NOMO-1 treated with DMSO at 0.1 percent for 48 hours (cell line): ENCODE measurements around the gene ITGB5.

Source experiments
- DNase-seq: peaks from one replicate; lab custom pipeline; 2025; ENCODE audit not compliant: unreplicated experiment; lab: John Stamatoyannopoulos, UW

Gene ITGB5

DNA sequence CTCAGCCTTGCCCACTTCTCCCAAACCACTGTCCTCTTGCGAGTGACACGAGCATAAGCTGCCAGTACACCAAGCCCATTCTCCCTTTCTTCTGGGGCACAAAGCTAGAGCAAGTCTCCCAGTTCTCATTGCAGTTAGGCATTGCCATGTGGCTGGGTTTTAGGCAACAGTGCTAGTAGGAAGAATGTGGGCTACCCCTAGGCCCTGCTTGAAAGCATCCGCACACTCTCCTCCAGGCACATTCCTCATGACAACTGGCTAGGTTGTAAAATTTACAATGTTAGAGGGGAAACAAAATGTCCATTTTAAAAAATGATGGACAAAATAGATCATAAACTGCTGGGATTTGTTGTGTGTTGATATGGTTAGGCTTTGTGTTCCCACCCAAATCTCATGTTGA is 19.7 kb downstream of the ITGB5 start:
- DNase-seq: no peak

DNA sequence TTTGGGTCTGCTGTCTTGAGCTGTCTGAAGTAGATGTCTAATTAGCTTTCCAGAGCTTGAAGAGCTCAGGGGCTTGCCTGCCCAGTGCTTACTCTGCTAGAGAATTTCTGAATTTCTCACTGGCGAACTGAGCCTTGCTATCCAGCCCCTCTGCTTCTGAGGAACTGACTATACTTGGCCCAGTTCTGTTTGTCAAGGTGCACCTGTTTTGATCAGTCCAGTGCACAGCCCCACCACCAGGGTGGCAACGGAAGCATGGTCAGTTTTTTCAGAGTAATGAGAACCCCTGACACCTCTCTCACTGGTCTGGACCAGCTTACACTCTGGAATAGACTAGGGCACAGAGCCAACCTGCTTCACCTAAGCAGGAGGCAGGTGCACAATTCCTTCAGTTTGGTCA is 25.2 kb downstream of the ITGB5 start:
- no peak for DNase-seq

DNA sequence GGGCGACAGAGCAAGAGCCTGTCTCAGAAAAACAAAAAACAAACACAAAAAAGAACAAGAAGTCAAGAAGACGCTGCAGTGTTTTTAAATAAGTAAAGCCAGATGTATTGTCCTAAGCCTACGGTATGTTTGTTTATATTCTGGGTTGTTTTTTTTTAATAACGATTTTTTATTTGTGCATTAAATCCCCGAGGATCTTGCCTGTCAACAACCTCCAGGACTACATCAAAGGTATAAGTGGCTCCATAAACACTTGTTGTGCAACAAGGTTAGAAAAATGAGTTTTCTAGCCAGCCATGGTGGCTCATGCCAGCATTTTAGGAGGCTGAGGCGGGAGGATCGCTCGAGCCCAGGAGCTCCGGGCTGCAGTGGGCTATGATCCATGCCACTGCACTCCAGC is 26.1 kb downstream of the ITGB5 start:
- DNase-seq: no peak

DNA sequence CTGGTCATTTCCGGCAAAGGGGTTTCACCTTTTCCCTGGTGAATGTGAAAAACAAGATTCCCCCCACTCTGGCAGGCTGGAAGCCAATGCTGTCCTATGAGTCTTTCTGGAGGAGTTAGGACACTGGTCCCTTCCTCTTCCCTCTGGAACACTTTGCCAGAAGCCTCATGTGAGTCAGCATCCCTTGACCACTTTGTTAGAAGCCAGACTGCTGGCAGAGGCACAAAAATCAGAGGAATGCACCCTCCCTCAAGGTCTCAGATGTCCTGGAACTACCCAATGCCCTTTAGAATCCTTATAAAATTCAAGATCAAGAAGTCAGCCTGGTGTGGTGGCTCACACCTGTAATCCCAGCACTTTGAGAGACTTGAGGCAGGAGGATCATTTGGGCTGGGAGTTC is 26.6 kb downstream of the ITGB5 start:
- no peak for DNase-seq

DNA sequence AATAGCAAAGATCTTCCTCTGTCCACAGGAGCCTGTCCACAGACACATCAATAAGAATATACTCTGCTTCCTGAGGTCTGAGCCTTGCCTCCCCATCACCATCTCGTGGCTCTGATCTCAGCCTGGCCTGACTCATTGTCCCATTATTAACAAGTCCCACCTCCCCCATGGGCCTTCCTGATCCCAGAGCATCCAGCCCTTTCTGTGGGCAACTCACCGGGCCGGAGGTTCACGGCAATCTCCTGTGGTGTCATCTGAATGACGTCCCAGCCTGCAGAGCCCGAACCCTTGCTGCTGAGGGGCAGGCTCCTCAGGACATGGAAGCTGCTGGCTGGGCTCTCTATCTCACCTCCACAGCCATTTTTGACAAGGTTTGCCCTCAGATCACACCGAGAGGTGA is 28.1 kb downstream of the ITGB5 start:
- no peak for DNase-seq

DNA sequence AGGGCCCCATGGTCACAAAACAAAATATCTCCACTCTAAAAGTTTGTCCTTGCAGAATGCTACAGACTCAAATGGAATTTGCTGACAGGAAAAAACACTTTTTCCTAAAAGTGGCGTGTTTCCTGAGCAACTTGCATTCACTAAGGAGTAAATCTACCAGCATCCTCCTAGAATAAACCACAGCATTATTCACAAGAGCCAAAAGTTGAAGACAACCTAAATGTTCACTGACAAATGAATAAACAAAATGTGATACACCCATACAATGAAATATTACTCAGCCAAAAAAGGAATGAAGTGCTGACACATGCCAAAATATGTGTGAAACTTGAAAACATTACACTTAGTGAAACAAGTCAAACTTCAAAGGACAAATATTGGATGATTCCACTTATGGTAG is 28.9 kb downstream of the ITGB5 start:
- DNase-seq: no peak

DNA sequence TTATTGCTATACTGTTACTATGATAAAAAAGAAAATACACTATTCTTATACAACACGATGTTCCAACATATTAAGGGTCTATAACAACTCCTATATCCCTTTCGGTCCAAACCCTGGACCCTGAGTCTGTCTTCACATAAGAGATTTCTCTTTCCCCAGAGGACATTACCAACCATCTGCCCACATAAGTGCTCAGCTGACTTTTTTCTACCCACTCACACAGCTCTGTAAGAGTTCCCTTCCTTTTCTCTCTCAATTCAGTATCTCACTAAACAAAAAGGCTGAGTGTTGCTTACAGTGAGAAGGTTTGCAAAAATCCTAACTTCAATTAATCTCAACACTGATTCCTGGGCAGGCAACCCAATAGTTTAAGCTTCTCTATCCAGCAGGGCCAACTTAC is 30.5 kb downstream of the ITGB5 start:
- no peak for DNase-seq

DNA sequence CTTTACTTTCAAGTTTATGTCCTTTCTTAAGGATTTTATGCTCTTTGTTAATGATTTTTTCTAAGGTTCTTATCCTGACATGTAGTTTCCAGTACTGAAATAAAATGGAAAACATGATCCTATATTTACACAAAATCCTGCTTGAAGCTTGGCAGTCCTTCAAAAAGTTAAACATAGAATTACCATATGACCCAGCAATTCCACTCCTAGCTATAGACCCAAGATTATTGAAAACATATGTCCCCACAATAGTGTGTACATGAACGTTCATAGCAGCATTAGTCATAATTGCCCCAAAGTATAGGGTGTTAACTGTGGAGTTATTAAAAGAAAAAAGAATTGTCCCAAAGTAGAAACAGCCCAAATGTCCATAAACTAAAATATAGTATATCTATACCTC is 33.2 kb downstream of the ITGB5 start:
- no peak for DNase-seq

DNA sequence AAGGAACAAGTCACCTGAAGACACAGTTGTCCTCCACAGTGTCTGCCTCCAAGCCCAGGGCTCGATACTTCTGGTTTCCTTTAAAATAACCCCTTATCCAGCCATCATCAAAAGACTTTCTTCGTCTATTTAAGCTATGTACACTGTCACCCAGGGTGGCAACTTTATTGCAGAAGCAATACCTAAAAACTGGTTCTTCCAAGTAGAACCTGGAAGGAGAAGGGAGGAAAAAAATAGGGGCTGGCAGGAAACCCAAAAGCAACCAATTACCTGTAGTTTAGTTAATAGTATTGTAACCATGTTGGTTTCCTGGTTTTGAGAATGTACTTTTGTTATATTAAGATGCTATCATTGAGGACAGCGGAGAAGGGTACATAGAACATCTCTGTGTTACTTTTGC is 33.7 kb downstream of the ITGB5 start:
- DNase-seq: no peak

DNA sequence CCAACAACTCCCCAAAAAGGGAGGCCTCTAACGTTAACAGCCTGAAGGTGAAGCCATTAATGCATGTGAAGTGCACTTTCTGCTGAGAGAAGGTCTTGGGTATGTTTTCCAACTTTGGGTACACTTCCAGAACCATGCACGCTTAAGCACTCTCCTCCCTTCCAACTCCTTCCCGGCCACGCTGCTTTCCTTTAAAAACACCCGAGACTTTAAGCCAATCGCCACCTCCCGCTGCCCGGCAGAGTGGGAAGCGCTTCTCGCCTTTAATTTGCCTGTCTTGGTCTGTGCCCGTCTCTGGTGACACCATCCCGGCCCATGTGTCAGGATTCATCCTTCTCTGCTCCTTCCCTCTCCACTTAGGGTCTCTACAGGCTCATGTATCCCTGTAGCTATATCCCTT is 35.3 kb downstream of the ITGB5 start:
- DNase-seq: no peak

DNA sequence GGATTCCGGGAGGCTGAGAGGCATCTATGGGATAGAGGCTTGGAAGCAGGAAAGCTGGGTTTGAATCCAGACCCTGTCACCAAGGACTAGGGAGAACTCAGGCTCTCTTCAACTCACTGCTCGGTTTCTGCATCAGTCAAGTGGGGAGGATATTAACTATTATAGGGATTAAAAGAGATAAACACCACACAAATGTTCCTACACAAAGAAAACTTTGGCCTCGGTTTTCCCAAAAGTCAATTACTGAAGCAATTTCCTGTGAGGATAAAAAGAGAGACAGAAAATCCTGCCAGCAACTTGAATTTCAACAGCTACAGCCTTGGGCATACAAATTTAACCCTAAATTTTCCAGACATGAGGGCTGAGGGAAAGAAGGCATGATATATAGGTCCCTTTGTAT is 36.0 kb downstream of the ITGB5 start:
- no peak for DNase-seq

DNA sequence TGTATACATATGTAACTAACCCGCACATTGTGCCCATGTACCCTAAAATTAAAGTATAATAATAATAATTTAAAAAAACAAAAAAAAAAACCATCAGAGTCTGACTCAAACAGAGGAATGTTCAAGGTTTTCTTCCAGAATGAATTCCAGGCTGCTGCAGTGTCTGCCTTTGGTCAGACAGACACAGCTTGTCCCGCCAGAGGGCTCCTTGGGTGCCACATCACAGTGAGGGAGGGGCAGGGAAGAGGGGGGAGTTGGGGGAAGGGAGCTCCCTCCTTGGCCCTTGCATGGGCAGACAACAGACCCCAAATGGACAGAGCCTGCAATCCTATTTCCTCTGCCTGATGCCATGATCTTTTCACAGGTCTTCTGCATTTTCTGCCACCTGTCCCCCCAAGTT is 36.5 kb downstream of the ITGB5 start:
- no peak for DNase-seq

DNA sequence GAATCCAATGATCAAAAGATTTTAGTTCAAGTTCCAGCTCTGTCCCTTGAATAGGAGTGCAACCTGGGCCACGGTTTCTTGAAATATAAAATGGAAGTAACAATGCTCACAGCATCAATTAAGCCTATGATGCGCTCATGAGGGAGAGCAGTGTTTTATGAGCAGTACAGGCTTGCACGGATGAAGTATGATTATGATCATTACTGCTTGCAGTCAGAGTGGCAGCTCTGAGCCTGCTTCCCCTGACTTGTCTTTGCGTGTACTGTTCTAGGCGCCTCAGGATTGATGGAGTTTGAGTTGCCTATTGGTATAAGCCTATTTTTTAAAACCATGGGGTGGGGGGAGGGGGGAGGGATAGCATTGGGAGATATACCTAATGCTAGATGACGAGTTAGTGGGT is 37.0 kb downstream of the ITGB5 start:
- DNase-seq: no peak

DNA sequence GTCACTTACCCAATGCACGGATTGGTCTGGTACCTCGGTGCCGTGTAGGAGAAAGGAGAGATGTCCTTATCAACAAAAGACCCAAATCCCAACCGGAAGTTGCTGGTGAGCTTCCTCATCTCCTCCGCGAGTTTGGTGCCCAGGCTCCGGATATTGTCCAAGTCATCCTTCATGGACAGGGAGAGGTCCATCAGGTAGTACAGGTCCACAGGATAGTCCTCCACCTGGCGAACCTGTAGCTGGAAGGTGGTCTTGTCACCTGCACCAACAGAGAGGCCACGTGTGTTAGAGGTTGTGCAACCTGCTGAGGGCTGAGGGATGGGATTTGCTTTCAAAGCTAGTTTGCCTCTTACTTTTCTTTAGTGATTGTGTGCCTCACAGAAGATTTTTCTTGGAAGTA is 38.9 kb downstream of the ITGB5 start:
- no peak for DNase-seq

DNA sequence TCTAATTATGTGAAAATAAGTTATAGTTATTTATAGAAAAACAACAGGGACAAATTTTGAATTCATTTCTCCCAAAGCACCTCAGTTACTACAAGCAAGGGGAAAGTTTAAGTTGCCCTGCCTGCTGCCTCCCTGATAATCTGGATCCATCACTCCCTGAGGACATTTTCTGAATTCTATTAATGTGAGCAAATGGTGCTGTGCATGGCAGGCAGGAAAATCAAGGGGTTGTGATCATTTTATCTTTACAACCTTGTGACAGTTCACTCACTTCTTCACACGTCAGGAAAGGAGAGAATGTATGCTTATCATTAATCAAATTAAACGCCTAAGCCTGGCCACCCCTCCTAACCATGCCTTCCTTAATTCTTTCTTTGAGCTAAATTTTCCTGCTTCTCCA is 39.3 kb downstream of the ITGB5 start:
- DNase-seq: no peak

DNA sequence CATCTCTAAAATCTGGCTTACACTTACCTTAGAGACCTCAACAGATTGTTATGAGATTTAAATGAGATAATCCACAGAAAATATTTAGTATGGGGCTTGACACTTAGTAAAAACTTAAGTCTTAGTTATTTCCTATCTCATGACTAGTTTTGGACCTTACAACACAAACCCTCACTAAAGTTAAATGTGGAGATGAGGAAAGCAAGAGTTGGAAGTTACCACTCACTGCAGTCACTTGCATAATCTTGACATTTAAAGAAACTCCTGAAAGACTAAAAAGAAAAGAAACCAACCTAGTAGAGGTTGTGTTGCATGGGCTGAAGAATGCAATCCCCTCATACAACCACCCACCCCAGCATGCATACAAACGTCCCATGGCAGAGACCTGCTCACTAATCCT is 40.1 kb downstream of the ITGB5 start:
- no peak for DNase-seq

DNA sequence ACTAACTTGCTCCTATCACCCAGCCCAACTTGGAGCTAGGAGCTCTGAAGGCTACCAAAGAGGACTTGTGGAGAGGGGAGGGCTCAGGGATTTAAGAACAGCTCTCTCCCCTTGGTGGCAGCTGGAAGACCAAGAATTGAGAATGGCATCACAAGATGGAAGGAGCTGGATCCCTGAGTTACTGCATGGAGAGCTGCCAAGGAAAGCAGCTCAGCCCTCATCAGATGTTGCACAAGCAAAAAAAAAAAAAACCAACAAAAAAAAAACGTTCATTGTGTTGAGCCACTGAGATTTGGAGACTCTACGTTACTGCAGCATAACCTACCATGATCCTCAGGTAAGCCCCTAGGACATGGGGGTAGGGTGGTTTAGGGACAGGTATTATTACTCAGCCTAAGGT is 41.0 kb downstream of the ITGB5 start:
- no peak for DNase-seq

DNA sequence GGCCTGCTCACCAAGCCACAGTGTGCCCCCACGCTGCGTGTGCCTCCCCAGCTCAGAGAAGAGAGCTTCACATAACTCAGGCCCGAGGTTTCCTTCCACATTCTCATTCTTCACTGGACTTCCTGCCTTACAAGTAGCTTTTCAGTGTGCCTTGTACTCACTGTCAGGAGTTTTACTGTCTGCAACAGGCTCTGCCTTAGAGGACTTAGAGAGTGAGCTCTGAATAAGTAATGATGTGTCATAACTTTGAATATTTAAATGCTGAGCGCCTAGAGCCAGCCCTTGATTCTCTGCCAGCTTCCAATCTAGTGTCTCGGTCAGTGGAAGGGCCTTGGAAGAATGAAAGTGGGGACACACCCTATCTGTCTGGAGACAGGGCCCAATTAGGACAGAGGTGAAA is 41.8 kb downstream of the ITGB5 start:
- DNase-seq: no peak

DNA sequence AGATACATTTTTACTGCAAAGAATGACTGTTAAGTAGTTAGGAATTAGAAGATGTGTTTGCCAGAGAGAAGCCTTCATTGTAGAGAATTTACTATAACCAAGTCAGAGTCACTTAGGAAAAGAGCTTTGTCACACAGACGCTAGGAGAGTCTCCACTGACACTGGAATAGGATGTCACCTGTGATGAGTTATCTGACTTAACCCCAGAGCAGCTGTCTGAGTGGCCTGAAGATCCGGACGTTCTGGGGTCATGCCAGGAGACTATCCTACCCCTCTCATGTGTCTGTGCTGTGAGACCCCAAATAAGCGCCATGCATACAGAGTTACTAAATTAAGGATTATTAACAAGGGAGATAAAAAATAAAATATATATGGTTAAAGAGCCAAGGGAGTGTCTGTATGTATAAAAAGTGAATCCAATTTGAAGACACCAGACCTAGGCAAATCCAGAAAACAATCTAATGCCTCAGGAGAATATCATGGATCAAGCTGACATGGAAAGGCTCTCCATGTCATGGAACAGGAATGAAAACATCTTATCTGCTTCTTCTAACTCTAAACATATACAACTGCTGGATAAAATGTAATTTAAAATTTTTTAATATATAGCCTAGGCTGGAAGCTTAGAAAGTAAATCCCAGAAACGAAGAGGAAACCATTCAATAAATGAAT is 43.5 kb downstream of the ITGB5 start:
- DNase-seq: no peak

DNA sequence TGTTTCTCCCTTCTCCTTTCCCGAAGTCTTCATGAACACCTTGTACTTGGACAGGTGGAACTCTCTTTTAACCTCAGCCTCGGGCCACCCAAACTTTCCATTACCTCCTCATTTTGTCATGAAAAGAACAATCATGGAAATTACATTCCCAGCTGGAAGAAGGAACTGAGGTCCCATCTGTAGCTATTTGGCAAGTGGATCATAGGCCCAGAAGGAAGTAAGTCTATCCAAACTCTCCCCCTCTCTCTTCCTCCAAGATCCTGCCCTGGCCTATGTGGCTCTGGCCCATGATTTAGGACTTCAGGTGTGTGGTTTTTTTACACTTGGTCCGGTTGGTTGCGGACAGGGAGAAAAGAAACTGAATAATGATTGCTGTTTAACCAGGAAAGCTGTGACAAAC is 44.1 kb downstream of the ITGB5 start:
- no peak for DNase-seq

DNA sequence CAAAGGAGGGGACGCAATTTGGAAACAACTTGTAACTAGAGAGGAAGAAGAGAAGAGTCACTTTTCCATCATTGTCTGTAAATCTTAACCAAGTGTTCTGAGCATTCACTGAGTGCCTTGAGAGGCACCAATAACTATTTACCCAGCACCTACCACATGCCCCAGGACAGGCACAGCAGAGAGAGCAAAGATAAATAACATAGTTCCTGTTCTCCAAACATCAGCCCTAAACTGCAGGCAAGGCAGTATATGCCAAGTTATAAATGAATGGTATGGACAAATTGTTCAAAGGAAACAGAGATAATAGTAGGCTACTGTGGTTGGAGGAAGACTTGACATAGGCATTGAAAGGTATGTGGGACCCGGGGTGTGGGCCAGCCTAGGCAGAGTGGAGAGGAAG is 45.6 kb downstream of the ITGB5 start:
- no peak for DNase-seq

DNA sequence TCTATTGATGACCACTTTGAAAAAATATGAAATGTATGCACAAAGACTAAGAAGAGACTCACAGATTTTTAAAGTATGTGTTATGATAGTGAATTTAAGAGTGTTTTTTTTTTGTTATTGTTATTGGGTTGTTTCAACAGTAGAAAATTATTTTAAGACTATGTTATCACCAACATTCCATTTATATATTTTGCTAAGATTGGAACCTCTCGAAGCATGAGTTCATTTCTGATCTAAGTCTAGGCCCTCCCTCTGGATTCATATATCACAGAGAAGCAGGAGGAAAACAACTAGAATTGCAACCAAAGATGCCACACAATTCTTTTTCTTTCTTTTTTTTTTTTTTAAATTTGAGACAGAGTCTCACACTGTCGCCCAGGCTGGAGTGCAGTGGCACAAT is 46.8 kb downstream of the ITGB5 start:
- no peak for DNase-seq

DNA sequence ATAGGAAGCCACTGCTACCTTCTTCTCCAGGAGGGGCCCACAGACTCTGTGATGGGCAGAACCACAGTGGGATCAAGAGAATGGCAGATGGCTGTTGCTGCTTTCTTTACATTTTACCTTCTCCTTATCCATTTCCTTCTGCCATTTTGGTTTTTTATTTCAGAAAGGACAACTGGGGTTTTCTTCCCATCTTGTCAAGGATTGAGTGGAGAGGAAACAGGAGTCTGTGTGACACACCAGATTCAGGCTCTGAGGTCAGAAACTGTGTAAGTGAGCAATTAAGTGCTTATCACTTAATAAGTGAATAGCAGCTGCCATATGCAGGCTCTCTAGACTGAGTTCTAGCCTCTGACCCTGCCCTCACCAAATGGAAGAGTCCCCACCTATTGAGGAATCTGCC is 47.3 kb downstream of the ITGB5 start:
- no peak for DNase-seq

DNA sequence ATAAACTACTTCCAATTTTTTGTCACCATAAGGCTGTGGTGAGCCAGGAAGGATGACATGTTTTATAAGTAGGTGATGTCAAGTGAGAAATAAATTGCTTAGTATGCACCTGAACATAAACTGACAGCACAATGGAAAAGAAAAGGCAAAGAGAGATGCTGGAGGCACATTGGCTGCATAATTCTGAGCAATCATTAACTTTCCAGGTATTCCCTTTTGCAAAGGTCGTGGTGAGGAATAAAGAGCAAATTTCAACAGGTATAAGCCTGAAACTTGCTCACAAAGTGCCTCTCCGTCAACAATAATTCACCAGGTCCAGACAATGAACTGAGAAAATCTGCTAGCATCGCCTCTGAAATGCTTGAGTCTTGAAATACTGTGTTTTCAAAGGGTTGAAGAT is 48.2 kb downstream of the ITGB5 start:
- no peak for DNase-seq
